ENCODE data around the gene SMG1. TPM values are rescaled to one million over a fixed set of nuclear protein-coding genes. Genes with fewer than 3 reads are reported as not detected.
A peak's percentile ranks its signal among the peaks of the same experiment; 100 is the strongest.

Gene SMG1
- total and polyA plus RNA-seq, 2 of the 13 experiments (the other 11 are each of a cell fraction or from before 2014, with no cell fraction given), result 48.7 to 53.7 TPM

DNA sequence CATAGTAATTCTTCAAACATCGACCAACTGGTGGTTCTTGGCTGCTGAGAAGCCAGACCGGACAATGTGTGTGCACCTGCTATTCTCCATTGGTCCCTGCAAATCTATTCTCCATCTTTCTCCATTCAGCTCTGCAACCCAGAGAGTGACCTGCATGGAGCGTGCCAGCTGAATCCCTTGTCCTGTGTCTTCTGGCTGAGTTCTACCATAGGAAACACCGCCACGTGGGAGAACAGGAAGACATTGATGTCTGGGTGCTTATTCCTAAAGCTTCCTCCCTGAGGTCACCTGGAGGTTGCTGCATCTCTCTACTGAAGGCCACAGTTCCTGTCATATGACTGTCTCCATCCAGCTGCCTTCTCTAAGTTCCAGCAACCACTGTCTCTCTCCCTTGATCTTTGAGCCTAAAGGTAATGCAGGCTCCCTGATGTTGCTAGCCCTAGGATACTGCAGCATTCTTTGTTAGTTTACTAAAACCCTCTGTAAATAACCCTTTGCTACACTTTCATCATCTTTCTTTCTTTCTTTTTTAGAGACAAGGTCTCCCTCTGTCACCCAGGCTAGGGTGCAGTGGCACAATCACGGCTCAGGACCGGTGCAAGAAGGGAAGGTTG, 10.6 kb upstream of the SMG1 start (continued):
- TF ChIP-seq ZNF260 (CRISPR knock-in tag; IDR thresholded peaks at IDR 0.05; ENCODE audit: borderline replicate concordance, low read depth) (no peak), ZNF570 (CRISPR knock-in tag; IDR thresholded peaks at IDR 0.05; ENCODE audit: borderline replicate concordance) (no peak), TCF7 (IDR thresholded peaks at IDR 0.05; ENCODE audit: low read depth) (peak; percentile 69; the same call in 1 of the 2 replicates), ZNF883 (CRISPR knock-in tag; IDR thresholded peaks at IDR 0.05; ENCODE audit: not compliant biosample characterization) (no peak), EED (CRISPR knock-in tag; IDR thresholded peaks at IDR 0.05) (0 out of 2 replicates have a peak, but pooled peaks have one; percentile 65), ZNF251 (CRISPR knock-in tag; IDR thresholded peaks at IDR 0.05) (no peak), IKZF1 (IDR thresholded peaks at IDR 0.05) (no peak), HCFC1 (IDR thresholded peaks at IDR 0.05; ENCODE audit: low read depth, low read length) (no peak), MAZ (IDR thresholded peaks at IDR 0.05; ENCODE audit: borderline replicate concordance, low read depth, low read length) (peak; percentile 35; the same call in 1 of the 2 replicates), MAZ (CRISPR knock-in tag; IDR thresholded peaks at IDR 0.05; ENCODE audit: low read depth) (0 out of 2 replicates have a peak, but pooled peaks have one; percentile 29), ZKSCAN8 (CRISPR knock-in tag; IDR thresholded peaks at IDR 0.05; ENCODE audit: borderline replicate concordance) (0 out of 2 replicates have a peak, but pooled peaks have one; percentile 50), NR3C1 (CRISPR knock-in tag; IDR thresholded peaks at IDR 0.05) (no peak), BRCA1 (CRISPR knock-in tag; IDR thresholded peaks at IDR 0.05) (no peak), YEATS4 (CRISPR knock-in tag; IDR thresholded peaks at IDR 0.05; ENCODE audit: borderline replicate concordance) (no peak)
- TF ChIP-seq, protein P1, sequence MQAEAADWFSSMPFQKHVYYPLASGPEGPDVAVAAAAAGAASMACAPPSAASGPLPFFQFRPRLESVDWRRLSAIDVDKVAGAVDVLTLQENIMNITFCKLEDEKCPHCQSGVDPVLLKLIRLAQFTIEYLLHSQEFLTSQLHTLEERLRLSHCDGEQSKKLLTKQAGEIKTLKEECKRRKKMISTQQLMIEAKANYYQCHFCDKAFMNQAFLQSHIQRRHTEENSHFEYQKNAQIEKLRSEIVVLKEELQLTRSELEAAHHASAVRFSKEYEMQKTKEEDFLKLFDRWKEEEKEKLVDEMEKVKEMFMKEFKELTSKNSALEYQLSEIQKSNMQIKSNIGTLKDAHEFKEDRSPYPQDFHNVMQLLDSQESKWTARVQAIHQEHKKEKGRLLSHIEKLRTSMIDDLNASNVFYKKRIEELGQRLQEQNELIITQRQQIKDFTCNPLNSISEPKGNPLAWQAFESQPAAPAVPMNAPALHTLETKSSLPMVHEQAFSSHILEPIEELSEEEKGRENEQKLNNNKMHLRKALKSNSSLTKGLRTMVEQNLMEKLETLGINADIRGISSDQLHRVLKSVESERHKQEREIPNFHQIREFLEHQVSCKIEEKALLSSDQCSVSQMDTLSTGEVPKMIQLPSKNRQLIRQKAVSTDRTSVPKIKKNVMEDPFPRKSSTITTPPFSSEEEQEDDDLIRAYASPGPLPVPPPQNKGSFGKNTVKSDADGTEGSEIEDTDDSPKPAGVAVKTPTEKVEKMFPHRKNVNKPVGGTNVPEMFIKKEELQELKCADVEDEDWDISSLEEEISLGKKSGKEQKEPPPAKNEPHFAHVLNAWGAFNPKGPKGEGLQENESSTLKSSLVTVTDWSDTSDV (CRISPR knock-in tag; IDR thresholded peaks at IDR 0.05), result no peak
- TF ChIP-seq, protein P2, sequence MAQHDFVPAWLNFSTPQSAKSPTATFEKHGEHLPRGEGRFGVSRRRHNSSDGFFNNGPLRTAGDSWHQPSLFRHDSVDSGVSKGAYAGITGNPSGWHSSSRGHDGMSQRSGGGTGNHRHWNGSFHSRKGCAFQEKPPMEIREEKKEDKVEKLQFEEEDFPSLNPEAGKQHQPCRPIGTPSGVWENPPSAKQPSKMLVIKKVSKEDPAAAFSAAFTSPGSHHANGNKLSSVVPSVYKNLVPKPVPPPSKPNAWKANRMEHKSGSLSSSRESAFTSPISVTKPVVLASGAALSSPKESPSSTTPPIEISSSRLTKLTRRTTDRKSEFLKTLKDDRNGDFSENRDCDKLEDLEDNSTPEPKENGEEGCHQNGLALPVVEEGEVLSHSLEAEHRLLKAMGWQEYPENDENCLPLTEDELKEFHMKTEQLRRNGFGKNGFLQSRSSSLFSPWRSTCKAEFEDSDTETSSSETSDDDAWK (CRISPR knock-in tag; IDR thresholded peaks at IDR 0.05), result no peak
- TF ChIP-seq, protein P3, sequence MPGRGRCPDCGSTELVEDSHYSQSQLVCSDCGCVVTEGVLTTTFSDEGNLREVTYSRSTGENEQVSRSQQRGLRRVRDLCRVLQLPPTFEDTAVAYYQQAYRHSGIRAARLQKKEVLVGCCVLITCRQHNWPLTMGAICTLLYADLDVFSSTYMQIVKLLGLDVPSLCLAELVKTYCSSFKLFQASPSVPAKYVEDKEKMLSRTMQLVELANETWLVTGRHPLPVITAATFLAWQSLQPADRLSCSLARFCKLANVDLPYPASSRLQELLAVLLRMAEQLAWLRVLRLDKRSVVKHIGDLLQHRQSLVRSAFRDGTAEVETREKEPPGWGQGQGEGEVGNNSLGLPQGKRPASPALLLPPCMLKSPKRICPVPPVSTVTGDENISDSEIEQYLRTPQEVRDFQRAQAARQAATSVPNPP (CRISPR knock-in tag; IDR thresholded peaks at IDR 0.05), result no peak
- TF ChIP-seq, protein P4, sequence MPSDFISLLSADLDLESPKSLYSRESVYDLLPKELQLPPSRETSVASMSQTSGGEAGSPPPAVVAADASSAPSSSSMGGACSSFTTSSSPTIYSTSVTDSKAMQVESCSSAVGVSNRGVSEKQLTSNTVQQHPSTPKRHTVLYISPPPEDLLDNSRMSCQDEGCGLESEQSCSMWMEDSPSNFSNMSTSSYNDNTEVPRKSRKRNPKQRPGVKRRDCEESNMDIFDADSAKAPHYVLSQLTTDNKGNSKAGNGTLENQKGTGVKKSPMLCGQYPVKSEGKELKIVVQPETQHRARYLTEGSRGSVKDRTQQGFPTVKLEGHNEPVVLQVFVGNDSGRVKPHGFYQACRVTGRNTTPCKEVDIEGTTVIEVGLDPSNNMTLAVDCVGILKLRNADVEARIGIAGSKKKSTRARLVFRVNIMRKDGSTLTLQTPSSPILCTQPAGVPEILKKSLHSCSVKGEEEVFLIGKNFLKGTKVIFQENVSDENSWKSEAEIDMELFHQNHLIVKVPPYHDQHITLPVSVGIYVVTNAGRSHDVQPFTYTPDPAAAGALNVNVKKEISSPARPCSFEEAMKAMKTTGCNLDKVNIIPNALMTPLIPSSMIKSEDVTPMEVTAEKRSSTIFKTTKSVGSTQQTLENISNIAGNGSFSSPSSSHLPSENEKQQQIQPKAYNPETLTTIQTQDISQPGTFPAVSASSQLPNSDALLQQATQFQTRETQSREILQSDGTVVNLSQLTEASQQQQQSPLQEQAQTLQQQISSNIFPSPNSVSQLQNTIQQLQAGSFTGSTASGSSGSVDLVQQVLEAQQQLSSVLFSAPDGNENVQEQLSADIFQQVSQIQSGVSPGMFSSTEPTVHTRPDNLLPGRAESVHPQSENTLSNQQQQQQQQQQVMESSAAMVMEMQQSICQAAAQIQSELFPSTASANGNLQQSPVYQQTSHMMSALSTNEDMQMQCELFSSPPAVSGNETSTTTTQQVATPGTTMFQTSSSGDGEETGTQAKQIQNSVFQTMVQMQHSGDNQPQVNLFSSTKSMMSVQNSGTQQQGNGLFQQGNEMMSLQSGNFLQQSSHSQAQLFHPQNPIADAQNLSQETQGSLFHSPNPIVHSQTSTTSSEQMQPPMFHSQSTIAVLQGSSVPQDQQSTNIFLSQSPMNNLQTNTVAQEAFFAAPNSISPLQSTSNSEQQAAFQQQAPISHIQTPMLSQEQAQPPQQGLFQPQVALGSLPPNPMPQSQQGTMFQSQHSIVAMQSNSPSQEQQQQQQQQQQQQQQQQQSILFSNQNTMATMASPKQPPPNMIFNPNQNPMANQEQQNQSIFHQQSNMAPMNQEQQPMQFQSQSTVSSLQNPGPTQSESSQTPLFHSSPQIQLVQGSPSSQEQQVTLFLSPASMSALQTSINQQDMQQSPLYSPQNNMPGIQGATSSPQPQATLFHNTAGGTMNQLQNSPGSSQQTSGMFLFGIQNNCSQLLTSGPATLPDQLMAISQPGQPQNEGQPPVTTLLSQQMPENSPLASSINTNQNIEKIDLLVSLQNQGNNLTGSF (CRISPR knock-in tag; IDR thresholded peaks at IDR 0.05), result no peak
- TF ChIP-seq, protein P5, sequence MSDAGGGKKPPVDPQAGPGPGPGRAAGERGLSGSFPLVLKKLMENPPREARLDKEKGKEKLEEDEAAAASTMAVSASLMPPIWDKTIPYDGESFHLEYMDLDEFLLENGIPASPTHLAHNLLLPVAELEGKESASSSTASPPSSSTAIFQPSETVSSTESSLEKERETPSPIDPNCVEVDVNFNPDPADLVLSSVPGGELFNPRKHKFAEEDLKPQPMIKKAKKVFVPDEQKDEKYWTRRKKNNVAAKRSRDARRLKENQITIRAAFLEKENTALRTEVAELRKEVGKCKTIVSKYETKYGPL (CRISPR knock-in tag; IDR thresholded peaks at IDR 0.05), result no peak
